T1000 (cell line): ENCODE results near the gene EIF3B.
"Not testable (repeated sequence)": the region's sequence is repeated elsewhere in the genome, so short reads cannot be mapped to it uniquely, and the experiment has no call there.

Experiments used
- DNase-seq: peaks from one replicate; lab custom pipeline; 2025; ENCODE audit warnings: mixed read lengths; lab: John Stamatoyannopoulos, UW

EIF3B gene

DNA sequence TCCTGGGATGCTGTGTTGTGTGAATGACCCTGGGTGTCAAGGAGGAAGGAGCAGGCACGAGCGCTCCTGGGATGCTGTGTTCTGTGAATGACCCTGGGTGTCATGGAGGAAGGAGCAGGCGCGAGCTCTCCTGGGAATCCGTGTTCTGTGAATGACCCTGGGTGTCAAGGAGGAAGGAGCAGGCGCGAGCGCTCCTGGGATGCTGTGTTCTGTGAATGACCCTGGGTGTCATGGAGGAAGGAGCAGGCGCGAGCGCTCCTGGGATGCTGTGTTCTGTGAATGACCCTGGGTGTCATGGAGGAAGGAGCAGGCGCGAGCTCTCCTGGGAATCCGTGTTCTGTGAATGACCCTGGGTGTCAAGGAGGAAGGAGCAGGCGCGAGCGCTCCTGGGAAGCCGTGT is 22.9 kb downstream of the EIF3B start:
- DNase-seq: not testable (repeated sequence)

DNA sequence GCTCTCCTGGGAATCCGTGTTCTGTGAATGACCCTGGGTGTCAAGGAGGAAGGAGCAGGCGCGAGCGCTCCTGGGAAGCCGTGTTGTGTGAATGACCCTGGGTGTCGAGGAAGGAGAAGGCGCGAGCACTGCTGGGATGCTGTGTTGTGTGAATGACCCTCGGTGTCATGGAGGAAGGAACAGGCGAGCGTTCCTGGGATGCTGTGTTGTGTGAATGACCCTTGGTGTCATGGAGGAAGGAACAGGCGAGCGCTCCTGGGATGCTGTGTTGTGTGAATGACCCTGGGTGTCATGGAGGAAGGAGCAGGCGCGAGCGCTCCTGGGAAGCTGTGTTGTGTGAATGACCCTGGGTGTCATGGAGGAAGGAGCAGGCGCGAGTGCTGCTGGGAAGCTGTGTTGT is 23.5 kb downstream of the EIF3B start:
- not testable (repeated sequence) for DNase-seq

DNA sequence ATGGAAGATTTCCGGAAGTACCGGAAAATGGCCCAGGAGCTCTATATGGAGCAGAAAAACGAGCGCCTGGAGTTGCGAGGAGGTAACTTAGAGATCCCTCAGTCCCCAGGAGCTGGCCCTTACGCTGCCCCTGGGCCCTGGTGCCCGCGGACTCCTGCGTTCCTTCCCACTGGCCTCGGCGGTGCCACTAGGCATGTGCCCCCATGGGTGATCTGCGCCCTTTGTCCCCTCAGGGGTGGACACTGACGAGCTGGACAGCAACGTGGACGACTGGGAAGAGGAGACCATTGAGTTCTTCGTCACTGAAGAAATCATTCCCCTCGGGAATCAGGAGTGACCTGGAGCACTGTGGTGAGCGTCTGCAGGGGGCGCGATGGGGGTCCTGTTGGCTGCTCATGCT is 24.5 kb downstream of the EIF3B start:
- no peak for DNase-seq

DNA sequence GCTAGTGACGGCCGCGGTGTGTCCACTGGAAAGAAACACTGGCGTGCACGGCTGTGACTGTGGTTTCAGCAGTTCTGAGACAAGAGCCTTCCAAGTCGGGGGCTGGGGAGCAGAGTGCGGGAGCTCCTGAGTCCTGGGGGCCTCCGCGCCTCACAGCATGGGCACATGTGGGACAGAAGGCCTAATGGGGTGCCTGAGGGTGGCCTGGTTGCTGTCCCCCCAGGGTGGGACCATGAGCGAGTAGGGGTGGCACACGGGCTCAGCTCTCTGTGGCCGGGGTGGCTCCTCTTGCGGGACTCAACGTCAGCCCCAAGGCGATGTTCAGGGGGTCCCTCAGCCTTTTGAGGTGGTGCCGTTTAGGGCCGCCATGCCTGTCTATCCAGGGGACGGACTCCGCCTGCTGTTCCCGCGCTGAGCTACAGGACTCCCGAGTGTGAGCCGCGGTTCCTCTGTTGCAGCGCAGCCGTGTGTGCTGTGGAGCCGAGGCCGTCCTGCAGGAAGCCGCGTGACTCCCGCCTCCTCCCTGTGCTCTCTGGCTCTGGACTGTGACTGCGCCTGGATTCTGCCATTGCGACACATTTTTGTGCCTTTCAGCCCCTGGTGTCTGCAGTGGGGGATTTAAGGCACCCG is 25.3 kb downstream of the EIF3B start:
- no peak for DNase-seq

DNA sequence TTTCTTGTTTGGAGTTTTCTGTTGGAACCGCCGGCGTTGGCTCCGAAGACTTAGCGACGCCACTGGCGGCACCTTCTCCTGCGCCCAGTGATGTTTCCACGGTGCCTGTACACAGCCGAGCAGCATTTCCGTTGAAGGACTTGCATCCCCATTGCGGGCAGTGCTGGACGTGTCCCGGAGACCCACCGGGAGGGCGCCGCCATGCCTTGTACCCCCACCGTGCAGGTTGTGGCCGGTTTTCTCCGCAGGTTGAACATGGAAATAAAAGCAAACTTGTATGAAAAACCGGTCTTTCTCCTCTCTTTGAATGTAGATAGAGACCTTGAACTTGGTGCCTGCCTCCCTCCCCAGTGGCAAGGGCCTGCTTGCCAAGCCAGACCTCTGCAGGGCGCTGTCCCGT is 25.8 kb downstream of the EIF3B start:
- no peak for DNase-seq

DNA sequence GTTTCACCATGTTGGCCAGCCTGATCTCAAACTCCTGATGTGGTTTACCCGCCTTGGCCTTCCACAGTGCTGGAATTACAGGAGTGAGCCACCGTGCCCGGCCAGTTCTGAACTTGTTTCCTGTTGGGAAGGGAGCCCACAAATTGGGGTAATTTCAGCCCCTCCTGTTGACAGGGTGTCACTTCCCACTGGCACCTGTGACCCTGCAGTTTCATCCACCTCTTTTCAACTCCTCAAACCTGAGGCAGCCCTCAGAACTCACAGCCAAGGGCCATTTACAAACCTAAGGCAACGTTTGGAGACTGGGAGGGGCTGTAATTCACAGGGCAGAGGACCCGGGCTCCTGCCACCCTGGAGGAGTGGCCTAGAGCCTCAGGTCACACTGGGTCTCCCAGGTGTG is 26.6 kb downstream of the EIF3B start:
- DNase-seq: no peak

DNA sequence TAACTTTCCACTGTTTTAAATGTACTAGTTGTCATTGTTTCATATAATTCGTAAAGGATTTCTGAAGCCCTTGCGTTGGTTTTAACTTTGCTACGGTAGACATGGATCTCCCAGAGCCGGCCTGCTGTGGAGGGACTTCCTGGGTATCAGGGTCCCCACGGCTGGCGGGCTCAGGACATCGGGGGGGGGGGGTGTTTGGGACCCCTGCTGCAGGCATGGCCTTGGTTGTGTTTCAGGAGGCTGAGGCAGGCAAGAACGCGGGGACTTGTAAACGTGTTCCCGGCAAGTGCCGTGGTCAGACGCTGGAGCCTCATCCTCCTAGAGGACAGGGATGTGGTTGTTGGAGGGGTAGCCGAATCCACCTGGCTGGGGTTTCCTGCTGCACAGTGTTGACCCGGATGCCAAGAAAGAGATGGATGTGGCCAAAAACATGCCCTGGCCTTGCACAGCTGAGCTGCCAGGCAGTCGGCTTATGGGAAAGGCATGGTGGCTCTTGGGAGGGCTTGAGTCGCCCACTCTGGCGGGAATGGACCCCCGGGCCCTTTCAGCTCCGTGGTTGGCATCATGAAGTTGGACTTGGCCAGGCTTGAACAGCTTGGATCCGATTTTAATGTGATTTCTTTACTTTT is 27.4 kb downstream of the EIF3B start:
- no peak for DNase-seq

DNA sequence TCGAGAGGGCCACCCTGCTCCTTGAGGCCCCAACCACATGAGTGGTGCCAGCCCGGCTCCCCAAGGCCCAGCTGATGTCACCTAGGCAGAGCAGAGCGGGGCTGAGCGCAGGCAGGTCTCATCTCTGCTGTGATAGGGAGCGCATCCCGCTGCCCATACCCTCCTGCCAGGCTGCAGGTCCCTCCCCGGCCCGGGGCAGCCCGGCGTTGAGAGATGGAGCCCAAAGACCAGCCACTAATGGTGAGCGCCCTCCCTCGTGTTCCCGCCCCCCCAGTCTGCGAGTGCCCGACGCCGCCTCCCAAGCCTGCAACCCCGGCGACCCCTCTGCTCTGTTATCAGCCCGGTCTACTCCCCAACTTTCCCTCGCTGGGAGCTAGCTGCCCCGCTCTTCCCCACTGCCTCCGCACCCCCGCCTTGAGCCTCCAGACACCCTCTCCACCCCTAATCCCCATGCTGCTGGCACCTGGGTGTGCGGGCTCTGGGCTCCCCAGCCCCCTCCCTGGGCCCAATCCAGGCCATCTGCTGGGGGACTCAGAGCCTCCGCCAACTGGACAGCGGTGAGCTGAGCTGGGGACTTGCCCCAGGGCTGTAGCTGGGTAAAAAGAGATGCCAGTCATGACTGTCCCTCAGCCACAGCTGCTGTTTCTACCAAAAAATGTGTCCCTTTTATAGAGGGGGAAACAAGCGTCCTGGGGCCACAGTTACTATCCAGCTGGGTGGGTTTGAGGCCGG is 29.1 kb downstream of the EIF3B start:
- DNase-seq: no peak

DNA sequence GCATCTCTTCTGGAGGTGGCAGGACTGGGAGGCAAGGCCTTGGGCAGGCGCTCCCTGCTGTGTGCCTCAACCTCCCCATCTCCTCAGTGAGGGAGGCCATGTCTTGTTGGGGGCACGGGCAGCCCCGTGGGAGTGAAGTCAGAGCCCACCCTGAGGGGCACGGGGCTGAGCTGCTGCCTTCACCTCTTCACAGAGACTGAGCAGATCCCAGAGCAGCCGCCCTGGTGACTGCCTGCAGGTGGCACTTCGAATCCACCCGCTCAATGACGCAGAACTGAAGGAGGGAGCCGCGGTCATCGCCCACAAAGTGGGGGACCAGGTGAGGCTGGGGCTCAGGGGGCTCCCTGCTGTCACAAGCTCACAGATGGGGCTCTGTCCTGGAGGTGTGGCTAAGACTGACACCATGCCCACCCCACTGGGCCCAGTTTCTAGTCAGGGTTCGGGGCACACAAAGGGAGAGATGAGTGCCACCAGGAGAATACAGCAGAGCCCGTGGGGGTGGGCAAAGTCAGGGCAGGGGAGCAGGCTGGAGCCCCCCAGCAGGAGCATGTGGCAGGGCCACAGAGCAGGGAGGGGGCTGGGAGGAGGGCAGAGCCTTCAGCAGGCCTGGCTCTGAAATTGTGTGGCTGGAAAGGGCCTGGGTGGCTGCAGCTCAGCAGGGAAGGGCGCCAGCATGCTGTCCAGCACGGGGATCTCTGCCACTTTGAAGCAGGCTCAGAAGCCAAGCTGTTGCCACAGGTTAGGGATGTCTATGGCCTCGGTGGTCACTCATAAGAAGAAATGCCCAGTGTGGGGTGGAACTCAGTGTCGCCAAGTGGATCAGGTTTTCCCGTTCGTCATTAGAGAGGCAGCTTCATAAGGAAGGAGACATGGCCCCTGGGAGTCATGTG is 30.0 kb downstream of the EIF3B start:
- no peak for DNase-seq

DNA sequence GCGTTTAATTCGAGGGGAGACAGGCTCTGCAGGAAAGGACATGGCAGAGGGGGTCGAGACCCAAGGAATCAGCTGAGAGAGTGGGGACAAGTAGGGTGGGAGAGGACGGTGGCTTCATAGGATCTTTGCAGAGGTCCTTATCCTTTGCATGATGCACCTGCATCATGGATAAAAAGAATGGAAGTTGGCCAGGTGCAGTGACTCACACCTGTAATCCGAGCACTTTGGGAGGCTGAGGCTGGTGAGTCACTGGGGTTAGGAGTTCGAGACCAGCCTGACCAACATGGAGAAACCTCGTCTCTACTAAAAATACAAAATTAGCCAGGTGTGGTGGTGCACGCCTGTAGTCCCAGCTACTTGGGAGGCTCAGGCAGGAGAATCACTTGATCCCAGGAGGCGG is 31.5 kb downstream of the EIF3B start:
- DNase-seq: not testable (repeated sequence)

DNA sequence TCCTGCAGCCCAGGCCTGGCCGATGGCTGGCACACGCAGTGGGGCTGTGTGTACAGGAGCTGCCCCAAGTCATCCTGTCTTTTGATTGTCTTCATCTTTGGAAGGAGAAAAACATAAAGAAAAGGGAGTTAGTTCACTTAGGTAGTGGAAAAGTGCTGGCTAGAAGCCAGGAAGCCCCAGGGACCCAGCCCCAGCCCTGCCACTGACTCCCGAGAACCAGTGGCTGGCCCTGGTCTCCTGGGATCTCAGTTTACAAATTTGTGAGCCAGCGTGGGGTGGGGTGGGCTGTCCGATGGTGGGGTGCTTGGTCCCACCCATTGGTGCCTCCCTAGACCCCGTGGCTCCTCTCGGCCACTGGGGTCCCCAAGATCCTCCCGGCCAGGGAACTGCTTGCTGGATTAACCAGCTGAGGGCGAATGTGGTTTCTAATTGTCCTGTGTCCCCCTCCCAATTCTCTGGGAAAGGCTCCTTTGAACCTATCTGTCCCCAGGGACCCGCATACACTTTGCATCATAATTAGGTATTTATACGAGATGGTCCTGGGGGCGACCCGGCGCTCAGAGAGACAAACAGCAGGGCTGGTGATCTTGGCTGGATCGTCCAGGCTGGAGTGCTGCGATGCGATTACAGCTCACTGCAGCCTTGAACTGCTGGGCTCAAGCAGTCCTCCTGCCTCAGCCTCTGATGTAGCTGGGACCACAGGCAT is 32.5 kb downstream of the EIF3B start:
- no peak for DNase-seq

DNA sequence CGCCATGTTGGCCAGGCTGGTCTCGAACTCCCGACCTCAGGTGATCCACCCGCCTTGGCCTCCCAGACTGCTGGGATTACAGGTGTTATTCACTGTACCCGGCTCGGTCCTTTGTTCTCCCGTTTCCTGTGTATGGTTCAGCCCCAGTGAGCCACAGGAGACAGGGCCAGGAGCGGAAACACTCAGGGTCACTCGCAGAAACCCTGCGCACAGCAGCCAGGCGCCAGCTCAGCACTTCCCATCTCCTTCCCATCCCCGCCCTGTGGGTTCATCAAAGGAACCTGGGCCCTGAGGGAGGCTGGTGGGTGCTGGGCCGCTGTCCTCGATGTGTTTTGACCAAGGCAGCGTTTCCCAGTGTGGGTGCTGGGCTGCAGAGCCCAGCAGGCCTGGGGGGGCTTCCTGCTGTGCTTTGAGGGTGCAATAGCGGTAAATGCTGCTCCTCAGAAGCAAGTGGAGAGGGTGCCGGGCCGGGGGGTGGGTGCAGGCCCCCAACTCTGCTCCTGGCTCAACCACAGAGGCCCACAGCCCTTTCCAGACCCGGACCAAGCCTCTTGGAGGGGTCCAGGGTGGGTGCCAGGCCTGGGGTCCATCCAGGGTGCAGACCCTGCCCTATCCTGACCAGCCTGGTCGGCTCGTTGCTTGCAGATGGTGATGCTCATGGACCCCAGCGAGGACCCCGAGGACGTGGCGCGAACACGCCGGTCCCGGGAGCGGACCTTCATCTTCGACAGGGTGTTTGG is 33.4 kb downstream of the EIF3B start:
- no peak for DNase-seq

DNA sequence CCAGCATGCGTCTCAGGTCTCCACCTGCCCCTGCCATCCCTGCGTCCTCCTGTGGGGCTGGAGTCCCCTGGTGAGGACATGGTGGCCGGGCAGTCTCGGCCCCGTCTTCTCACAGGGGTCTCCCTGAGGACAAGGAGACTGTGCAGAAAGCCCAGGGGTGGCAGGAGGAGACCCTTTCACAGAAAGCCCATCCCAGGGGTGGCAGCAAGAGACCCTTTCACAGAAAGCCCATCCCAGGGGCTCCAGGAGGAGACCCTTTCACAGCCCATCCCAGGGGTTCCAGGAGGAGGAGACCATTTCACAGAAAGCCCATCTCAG is 34.0 kb downstream of the EIF3B start:
- DNase-seq: no peak

DNA sequence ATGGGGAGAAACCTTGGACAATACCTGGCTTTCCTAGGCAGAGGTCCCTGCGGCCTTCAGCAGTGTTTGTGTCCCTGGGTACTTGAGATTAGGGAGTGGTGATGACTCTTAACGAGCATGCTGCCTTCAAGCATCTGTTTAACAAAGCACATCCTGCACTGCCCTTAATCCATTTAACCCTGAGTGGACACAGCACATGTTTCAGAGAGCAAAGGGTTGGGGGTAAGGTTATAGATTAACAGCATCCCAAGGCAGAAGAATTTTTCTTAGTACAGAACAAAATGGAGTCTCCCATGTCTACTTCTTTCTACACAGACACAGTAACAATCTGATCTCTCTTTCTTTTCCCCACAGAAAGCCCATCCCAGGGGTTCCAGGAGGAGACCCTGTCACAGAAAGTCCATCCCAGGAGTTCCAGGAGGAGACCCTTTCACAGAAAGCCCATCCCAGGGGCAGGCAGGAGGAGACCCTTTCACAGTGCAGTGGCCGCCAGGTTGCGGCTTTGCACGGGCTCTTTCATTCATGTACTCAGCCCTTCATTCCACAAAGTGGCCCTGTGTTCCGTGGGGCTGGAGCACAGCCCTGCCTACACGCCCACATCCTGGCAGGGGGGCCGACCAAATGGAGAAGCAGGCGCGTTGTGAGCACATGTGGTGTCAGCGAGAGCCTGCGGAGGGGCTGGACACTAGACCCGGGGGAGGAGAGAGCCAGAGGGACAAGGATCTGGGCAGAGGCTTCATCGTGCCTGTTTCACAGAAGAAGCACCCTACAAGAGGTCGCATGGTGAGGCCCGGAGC is 35.6 kb downstream of the EIF3B start:
- DNase-seq: not testable (repeated sequence)

DNA sequence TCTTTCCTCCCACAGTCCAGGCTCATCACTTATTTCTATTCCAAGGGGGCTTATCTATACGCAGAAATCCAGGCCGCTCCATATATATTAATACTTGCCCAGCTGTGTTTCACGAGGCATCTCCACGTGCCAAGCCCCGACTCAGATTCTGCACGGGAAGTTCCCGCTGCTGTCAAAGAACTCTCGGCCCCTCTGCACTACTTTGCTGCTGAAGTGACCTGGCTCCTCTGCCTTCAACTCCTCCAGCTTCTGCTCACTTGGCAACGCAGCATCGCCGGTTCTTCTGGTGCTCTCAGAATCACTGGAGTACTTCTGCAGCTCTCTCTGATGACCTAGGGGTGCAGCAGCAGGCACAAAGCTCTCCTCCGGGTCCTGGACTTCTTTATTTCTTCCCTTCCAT is 39.1 kb downstream of the EIF3B start:
- DNase-seq: no peak

DNA sequence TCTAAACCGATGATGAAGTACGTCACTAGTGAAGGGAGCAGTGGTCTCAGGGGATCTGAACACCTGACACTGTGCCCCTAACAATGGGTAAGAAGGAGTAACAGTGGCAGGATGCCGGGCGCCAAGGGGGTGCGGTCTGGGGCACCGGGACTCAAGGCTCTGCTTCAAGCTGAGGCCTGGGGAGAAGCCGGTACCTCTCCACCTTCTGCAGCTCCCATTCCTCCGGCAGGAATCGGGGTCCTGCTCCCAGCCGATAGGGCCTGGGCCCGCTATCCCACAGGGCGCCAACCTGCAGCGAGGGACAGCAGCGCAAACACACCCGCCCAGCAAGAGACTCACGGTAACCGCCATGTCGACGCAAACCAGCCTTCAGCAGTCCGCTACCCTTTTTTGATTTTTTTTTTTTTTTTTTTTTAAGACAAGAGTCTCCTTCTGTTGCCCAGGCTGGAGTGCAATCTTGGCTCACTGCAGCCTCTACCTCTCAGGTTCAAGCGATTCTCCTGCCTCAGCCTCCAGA is 40.0 kb downstream of the EIF3B start:
- DNase-seq: no peak

DNA sequence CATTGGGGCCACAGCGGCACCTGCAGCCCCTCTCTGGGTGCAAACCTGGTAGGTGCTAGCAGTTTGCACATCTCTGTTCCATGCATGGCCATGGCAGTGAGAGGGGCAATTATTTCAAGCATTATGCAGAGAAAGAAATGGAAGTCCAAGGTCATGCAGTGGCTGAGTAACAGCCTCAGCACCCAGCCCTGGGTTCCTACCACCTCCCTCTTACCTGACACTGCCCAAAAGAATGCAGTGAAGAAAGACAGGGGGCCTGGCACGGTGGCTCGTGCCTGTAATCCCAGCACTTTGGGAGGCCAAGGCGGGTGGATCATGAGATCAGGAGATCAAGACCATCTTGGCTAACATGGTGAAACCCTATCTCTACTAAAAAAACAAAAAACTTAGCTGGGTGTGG is 43.9 kb downstream of the EIF3B start:
- no peak for DNase-seq

DNA sequence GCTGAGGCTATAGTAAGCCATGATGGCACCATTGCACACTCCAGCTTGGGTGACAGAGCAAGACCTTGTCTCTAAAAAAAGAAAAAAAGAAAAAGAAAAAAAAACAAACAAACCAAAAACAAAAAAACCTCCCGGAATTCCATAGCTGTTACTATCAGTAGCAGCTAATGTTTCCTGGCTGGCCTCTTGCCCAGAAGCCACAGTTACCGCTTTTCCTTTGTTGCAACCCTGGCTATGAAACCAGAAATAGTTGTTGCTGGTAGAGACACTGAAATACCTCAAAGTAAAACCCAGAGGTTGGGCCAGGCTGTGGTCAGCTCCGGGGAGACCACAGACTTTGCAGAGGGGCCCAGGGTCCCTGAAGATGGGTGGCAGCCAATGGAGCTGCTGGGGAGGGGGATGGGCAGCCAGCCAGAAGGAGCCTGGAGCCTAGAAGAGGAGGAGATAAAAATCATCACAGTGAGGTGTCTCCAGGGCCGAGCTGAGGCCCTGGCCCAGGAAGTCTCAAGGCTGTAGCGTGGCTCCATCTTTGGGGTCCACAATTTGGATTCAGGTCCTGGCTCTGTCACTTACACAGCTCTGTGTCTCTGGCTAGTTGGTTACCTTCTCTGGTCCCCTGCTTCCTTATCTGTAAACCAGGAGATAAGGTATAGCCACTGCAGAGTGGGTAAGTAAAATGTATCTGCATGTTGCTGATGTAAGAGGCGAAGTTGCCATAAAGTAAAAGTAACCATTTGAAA is 45.4 kb downstream of the EIF3B start:
- peak; percentile 67 for DNase-seq

DNA sequence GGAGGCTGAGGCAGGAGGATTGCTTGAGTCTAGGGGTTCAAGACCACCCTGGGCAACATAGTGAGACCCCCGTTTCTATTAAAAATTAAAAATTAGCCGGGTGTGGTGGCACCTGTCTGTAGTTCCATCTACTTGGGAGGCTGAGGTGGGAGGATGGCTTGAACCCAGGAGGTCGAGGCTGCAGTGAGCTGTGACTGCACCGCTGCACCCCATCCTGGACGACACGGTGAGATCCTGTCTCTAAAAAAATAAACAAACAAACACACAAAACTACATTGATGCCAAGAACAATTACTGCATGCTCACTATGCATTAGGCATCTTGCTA is 48.0 kb downstream of the EIF3B start:
- no peak for DNase-seq
